CD4-positive, alpha-beta memory T cell (primary cell): ENCODE results near the gene PIAS1. TPM values are rescaled to one million over a fixed set of nuclear protein-coding genes. Genes with fewer than 3 reads are reported as not detected.

Experiments used
- CTCF ChIA-PET: fragments of 350-600 bp; sonication (Branson Sonifier 250); formaldehyde crosslinking; loops from one replicate; lab custom pipeline; 2021; ENCODE audit warnings: inconsistent platforms; ENCODE audit not compliant: partially characterized antibody; lab: Charles Lee
- POLR2A ChIA-PET: fragments of 350-600 bp; sonication (Branson Sonifier 250); formaldehyde crosslinking; loops from one replicate; lab custom pipeline; 2021; ENCODE audit not compliant: partially characterized antibody; lab: Charles Lee
- DNase-seq, 5 donors: peaks; one replicate each; pipeline versions ENCODE4 v3.0.0 to v3.0.0-alpha.2; 2020 to 2022; ENCODE audit warnings: mixed read lengths in 1 of 5
- H3K27ac ChIP-seq: one replicate; pipeline ENCODE4 v1.7.0; 2013; ENCODE audit warnings: low read depth, low read length
- H3K27me3 ChIP-seq: 2 replicates; pipeline ENCODE4 v1.7.0; 2013; ENCODE audit warnings: mild to moderate bottlenecking, low read length, moderate library complexity; ENCODE audit not compliant: insufficient read depth
- H3K36me3 ChIP-seq: 2 replicates; pipeline ENCODE4 v1.7.0; 2013; ENCODE audit warnings: mild to moderate bottlenecking, low read length, moderate library complexity; ENCODE audit not compliant: insufficient read depth
- H3K4me1 ChIP-seq: 2 replicates; pipeline ENCODE4 v1.7.0; 2013; ENCODE audit warnings: mild to moderate bottlenecking, low read length, moderate library complexity; ENCODE audit not compliant: insufficient read depth
- H3K4me3 ChIP-seq, 2 donors: one replicate each; pipeline ENCODE4 v1.7.0; 2013; ENCODE audit warnings: low read length in 2 of 2, mild to moderate bottlenecking in 1 of 2
- H3K9me3 ChIP-seq, 2 donors: one replicate each; pipeline ENCODE4 v1.7.0; 2013; ENCODE audit warnings: low read length in 2 of 2, control low read depth in 1 of 2; ENCODE audit not compliant: control insufficient read depth in 1 of 2
- H3K27ac Mint-ChIP-seq, 7 donors: one replicate each; pipeline ENCODE4 v1.8.0; 2020 to 2021; ENCODE audit warnings: mixed read lengths in 7 of 7, mild to moderate bottlenecking in 6 of 7, inconsistent platforms in 3 of 7, moderate library complexity in 3 of 7
- H3K27me3 Mint-ChIP-seq, 2 donors: one replicate each; pipeline ENCODE4 v1.8.0; 2020 to 2021; ENCODE audit warnings: mixed read lengths in 2 of 2
- H3K36me3 Mint-ChIP-seq, 2 donors: one replicate each; pipeline ENCODE4 v1.8.0; 2020 to 2021; ENCODE audit warnings: mixed read lengths in 2 of 2, inconsistent platforms in 1 of 2, mild to moderate bottlenecking in 1 of 2
- H3K4me1 Mint-ChIP-seq, 4 donors: one replicate each; pipeline ENCODE4 v1.8.0; 2020 to 2021; ENCODE audit warnings: mixed read lengths in 4 of 4, mild to moderate bottlenecking in 1 of 4
- H3K4me3 Mint-ChIP-seq, 8 donors: one replicate each; pipeline ENCODE4 v1.8.0; 2020 to 2021; ENCODE audit warnings: mixed read lengths in 8 of 8, mild to moderate bottlenecking in 7 of 8, moderate library complexity in 6 of 8, inconsistent platforms in 3 of 8
- H3K9me3 Mint-ChIP-seq, 8 donors: one replicate each; pipeline ENCODE4 v1.8.0; 2020 to 2021; ENCODE audit warnings: mixed read lengths in 8 of 8, mild to moderate bottlenecking in 5 of 8, inconsistent platforms in 3 of 8, moderate library complexity in 1 of 8
- intact Hi-C: fragments of 100-400 bp; cut with micrococcal nuclease; formaldehyde crosslinking; loops from one replicate; pipeline ENCODE4 v1.15.1; 2023
- polyA plus RNA-seq, 2 donors: library from polyadenylated mRNA; unstranded; fragments of 300-500 nt; fragmentation: Illumina TruSeq; gene quantifications; one replicate each; pipeline ENCODE4 v1.2.3, GENCODE V29; 2021
- total RNA-seq, 2 experiments: library from RNA; stranded (reverse); gene quantifications; one replicate each; pipeline ENCODE4 v1.2.3, GENCODE V29; 2021

Gene PIAS1
- total and polyA plus RNA-seq, 4 experiments from 2014 or later: 86.0 to 149 (median 98.4) TPM

DNA sequence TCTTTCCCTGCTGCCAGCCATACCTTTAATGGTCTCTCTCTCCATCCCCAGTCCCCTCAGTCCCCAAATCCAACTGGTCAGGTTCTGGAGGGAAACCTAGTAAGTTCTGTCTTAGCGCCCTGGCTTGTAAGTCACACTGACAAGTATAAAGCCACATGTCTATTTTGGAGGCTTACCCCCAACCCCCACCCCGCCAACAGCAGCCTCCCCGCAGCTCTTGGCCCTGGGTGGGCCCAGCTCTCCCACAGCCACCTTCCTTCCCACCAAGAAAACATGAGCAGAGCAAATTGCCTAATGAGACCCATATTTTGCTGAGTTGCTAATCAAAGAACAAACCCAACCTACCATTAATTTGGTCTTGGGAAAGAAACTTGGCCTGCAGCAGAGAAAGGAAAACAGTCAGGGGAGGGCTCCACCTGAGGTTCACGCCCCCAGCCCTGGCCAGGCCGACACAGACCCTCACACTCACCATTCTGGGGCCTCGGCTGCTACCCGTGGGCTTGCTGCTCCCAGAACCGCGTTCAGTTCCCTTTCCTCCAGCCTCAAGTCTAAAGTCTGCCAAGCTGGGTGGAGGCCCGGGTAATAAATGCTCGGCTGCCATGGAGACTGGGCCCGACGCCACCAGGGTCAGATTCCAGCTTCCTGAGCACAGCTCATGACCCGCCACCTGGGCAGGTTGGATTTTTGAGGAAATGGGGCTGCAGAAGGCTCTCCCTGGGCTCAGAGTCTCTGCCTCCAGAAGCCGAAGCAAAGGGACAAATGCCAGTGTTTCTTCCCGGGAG lies 150.9 kb downstream of the PIAS1 start, which contains the start of gene CALML4:
CALML4 (minus strand) TSS at position 557 of the 782 bp plus-strand sequence; CDS start at position 472, 85 bp downstream.
- CTCF ChIA-PET: no interaction called here
- Histone ChIP-seq H3K36me3 (no peaks in the 10 kb centered on the region), H3K4me3 (no peak within 1 kb of the TSS), H3K27ac (no peak within 1 kb of the TSS), H3K4me1 (peaks cover 16% of the 10 kb centered on the region), H3K9me3 (no peaks in the 10 kb centered on the region), H3K27me3 (no peaks in the 10 kb centered on the region)
- peaks cover 8 to 30% (median 18%) of the 10 kb centered on the region in 4 donors for H3K4me1 Mint-ChIP-seq
- H3K4me3 Mint-ChIP-seq: peak within 1 kb of the TSS in 6 of 8 donors; percentile 17 to 65 (median 32)
- intact Hi-C loops: no loop called here
- H3K9me3 Mint-ChIP-seq: no peaks in the 10 kb centered on the region
- POLR2A ChIA-PET: no interaction called here
- H3K27me3 Mint-ChIP-seq: no peaks in the 10 kb centered on the region
- H3K27ac Mint-ChIP-seq: peak within 1 kb of the TSS in 5 of 7 donors; percentile 14 to 64 (median 52)
- H3K36me3 Mint-ChIP-seq: no peaks in the 10 kb centered on the region
- no peak for DNase-seq

DNA sequence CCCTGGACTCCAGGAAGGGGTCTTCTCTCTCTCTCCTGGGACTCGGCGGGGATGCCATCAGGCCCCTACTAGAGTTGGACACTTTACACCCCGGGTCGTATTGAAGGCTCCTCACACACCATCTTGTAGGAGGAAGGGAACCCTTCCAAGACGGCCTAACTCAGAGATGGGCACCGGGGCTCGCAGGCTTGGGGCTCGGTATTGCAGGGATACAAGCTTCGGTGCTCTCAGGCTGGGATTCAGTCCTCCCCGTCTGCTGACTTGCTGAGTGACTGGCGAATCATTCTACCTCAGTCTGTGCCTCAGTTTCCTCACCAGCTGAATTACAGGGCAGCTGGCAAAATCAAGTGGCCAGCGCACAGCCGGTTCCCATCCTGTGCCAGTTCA lies 151.4 kb downstream of the PIAS1 start:
- Mint-ChIP-seq H3K36me3 (no peaks in the 10 kb centered on the region), H3K27ac (peak overlapping the region in 2 of 7 donors; percentile 52 to 60), H3K4me1 (peaks cover 8 to 30% (median 18%) of the 10 kb centered on the region in 4 donors), H3K4me3 (peak overlapping the region in 1 of 8 donors; percentile 24), H3K9me3 (no peaks in the 10 kb centered on the region), H3K27me3 (no peaks in the 10 kb centered on the region)
- Histone ChIP-seq H3K36me3 (no peaks in the 10 kb centered on the region), H3K27me3 (no peaks in the 10 kb centered on the region), H3K4me3 (no peak overlapping the region), H3K9me3 (no peaks in the 10 kb centered on the region), H3K27ac (no peak overlapping the region), H3K4me1 (peaks cover 19% of the 10 kb centered on the region)
- intact Hi-C loops: no loop called here
- DNase-seq: no peak
- CTCF ChIA-PET: no interaction called here
- POLR2A ChIA-PET: no interaction called here

DNA sequence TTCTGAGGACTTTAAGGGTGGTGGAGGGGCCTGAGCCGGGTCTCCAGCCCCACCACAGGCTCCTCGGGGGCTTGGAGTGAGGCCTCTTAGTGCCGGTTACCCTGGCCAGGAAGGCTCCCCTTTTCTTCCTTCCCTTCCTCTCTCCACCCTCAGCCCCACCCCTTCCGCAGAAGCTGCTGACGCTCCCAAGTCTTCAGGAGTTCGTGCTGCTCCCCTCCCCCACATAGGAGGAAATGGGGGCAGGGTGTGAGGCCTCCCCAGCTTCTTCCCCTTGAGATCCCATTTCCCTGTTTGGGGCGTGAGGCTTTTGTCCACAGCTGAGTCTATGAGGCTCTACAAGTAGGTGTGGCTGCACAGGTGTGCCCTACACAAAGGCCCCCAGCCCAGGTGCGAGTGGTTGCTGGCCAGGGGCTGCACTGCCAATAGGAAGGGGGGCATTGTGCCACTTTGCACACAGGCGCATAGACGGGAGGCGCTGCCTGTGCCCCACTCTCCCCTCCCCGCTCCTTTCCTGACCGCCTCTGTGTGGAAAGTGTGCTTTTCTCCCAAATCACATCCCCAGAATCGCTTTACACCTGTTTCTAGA lies 151.9 kb downstream of the PIAS1 start:
- H3K27ac Mint-ChIP-seq: peak overlapping the region in 3 of 7 donors; percentile 42 to 53 (median 52)
- no peaks in the 10 kb centered on the region for H3K27me3 Mint-ChIP-seq
- H3K36me3 Mint-ChIP-seq: no peaks in the 10 kb centered on the region
- H3K4me3 Mint-ChIP-seq: peak overlapping the region in 6 of 8 donors; percentile 17 to 65 (median 28)
- Histone ChIP-seq H3K4me3 (no peak overlapping the region), H3K9me3 (no peaks in the 10 kb centered on the region), H3K36me3 (no peaks in the 10 kb centered on the region), H3K27me3 (no peaks in the 10 kb centered on the region), H3K4me1 (peaks cover 19% of the 10 kb centered on the region), H3K27ac (no peak overlapping the region)
- intact Hi-C loops: no loop called here
- no peak for DNase-seq
- H3K4me1 Mint-ChIP-seq: peaks cover 8 to 30% (median 18%) of the 10 kb centered on the region in 4 donors
- POLR2A ChIA-PET: no interaction called here
- CTCF ChIA-PET: no interaction called here
- no peaks in the 10 kb centered on the region for H3K9me3 Mint-ChIP-seq

DNA sequence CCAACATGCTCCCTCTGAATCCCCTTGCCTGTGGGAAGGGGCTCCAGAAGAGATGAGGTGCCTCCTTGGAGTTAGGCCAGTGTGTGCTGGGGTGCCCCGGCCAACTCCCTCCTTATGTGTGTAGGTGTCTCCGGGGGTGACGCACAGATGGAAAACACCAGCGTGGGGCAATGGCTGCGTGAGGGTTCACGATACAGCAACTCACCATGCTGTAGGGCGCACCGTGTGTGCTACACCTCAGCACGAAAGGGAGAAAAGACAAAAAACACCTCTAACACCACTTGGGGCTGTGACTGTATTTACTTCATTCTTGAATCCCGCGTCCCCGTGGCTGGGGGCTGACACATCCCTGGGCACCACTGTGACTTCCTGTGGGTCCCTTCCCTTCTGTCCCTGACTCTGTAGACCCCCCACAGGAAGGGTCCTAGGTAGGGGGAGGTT lies 152.6 kb downstream of the PIAS1 start:
- no peaks in the 10 kb centered on the region for H3K9me3 ChIP-seq
- no peaks in the 10 kb centered on the region for H3K36me3 Mint-ChIP-seq
- CTCF ChIA-PET: no interaction called here
- DNase-seq: no peak
- H3K4me1 Mint-ChIP-seq: peaks cover 7 to 30% (median 18%) of the 10 kb centered on the region in 4 donors
- no peaks in the 10 kb centered on the region for H3K36me3 ChIP-seq
- no peaks in the 10 kb centered on the region for H3K27me3 ChIP-seq
- H3K4me3 ChIP-seq: no peak overlapping the region
- POLR2A ChIA-PET: no interaction called here
- peak overlapping the region in 1 of 7 donors; percentile 42 for H3K27ac Mint-ChIP-seq
- no peak overlapping the region for H3K4me3 Mint-ChIP-seq
- no peaks in the 10 kb centered on the region for H3K27me3 Mint-ChIP-seq
- H3K27ac ChIP-seq: no peak overlapping the region
- H3K4me1 ChIP-seq: peaks cover 19% of the 10 kb centered on the region
- H3K9me3 Mint-ChIP-seq: no peaks in the 10 kb centered on the region
- intact Hi-C loops: no loop called here

DNA sequence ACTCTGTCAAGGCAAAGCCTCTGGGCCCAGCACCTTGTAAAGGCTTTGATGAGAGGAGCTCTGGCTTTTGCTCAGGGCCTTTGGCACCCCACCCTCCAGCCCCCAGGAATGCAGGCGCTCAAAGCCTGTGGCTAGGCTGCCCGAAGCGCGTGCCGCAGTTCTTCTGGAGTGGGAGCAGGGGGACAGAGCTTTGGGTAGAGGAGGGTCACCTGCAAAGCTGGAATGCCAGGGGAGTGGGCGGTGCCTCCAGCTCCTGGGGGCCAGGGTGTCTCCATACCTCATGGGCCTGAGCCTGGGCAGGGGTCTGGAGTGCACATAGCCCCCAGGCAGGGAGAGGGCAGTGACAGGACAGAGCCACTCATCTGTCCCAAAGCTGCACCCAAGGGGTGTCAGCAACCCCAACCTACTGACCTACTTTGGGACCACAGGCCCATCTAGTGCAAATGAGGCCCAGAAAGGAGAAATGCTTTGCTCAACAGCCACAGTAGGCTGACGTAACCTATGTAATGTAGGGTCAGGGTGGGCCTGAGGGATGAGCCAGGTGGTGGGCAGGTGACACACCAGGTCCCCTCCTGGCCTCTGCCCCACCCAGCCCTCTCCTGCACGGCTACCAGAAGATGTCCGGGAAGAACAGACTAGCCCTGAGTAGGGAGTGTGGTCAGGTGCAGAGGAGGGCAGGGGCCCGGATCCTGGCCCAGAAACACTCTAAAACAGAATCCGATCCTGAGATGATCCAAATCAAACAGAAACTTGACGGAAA lies 153.2 kb downstream of the PIAS1 start:
- ChIA-PET POLR2A (no interaction called here), CTCF (no interaction called here)
- peak overlapping the region in 2 of 7 donors; percentile 53 to 81 for H3K27ac Mint-ChIP-seq
- H3K27me3 Mint-ChIP-seq: no peaks in the 10 kb centered on the region
- Histone ChIP-seq H3K27ac (no peak overlapping the region), H3K4me3 (no peak overlapping the region), H3K27me3 (no peaks in the 10 kb centered on the region), H3K4me1 (peaks cover 19% of the 10 kb centered on the region), H3K36me3 (no peaks in the 10 kb centered on the region), H3K9me3 (no peaks in the 10 kb centered on the region)
- no peak for DNase-seq
- no peaks in the 10 kb centered on the region for H3K9me3 Mint-ChIP-seq
- H3K4me1 Mint-ChIP-seq: peaks cover 5 to 30% (median 17%) of the 10 kb centered on the region in 4 donors
- H3K4me3 Mint-ChIP-seq: peak overlapping the region in 1 of 8 donors; percentile 12
- no peaks in the 10 kb centered on the region for H3K36me3 Mint-ChIP-seq
- intact Hi-C loops: no loop called here

DNA sequence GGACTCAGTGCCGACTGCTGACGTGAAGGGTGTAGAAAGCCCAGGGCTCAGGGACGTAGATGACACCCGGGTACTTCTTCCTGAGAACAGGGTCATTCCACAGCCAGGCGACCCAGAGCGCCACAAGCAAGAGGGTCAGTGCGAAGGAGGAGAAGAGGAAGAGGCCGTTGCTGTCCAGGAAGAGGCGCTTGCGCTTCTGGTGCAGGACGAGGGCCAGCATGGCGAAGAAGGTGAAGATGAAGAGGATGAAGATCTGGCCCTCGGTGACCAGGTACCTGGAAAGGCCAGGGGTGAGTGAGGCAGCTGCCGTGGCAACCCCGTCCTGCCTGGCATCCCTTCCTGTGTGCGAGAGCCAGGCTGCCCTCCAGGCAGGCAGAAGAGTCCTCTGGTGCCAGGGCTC lies 154.0 kb downstream of the PIAS1 start:
- Mint-ChIP-seq H3K27me3 (no peaks in the 10 kb centered on the region), H3K36me3 (no peaks in the 10 kb centered on the region), H3K27ac (peak overlapping the region in 2 of 7 donors; percentile 29 to 34), H3K9me3 (no peaks in the 10 kb centered on the region), H3K4me1 (peaks cover 5 to 30% (median 17%) of the 10 kb centered on the region in 4 donors), H3K4me3 (peak overlapping the region in 1 of 8 donors; percentile 31)
- Histone ChIP-seq H3K4me1 (peaks cover 19% of the 10 kb centered on the region), H3K27ac (no peak overlapping the region), H3K4me3 (no peak overlapping the region), H3K27me3 (no peaks in the 10 kb centered on the region), H3K36me3 (no peaks in the 10 kb centered on the region), H3K9me3 (no peaks in the 10 kb centered on the region)
- no peak for DNase-seq
- intact Hi-C loops: no loop called here
- ChIA-PET CTCF (no interaction called here), POLR2A (no interaction called here)
